Prostate gland (tissue), 2 donors: Measurements from ENCODE around the gene GID8.

Experiments
- POLR2A ChIP-seq: fragments of 450-650 bp; IDR thresholded peaks from one replicate; pipeline ENCODE4 v1.6.1; 2016; ENCODE audit warnings: antibody characterized with exemption, mild to moderate bottlenecking
- POLR2AphosphoS5 ChIP-seq: sonication (generic); formaldehyde crosslinking; IDR thresholded peaks from one replicate; pipeline ENCODE4 v1.6.1; 2017; ENCODE audit warnings: antibody characterized with exemption
- TF ChIP-seq, protein P1 (sequence below), 4 experiments: fragments of 200-600 bp in 2 of 4; fragments of 450-650 bp in 2 of 4; sonication (generic) in 2 of 4; IDR thresholded peaks; 1 replicate in 3 of 4; 2 replicates in 1 of 4; pipeline ENCODE4 v1.5.1; 2016 to 2019; ENCODE audit warnings: antibody characterized with exemption in 4 of 4, mild to moderate bottlenecking in 2 of 4, moderate library complexity in 2 of 4

DNA sequence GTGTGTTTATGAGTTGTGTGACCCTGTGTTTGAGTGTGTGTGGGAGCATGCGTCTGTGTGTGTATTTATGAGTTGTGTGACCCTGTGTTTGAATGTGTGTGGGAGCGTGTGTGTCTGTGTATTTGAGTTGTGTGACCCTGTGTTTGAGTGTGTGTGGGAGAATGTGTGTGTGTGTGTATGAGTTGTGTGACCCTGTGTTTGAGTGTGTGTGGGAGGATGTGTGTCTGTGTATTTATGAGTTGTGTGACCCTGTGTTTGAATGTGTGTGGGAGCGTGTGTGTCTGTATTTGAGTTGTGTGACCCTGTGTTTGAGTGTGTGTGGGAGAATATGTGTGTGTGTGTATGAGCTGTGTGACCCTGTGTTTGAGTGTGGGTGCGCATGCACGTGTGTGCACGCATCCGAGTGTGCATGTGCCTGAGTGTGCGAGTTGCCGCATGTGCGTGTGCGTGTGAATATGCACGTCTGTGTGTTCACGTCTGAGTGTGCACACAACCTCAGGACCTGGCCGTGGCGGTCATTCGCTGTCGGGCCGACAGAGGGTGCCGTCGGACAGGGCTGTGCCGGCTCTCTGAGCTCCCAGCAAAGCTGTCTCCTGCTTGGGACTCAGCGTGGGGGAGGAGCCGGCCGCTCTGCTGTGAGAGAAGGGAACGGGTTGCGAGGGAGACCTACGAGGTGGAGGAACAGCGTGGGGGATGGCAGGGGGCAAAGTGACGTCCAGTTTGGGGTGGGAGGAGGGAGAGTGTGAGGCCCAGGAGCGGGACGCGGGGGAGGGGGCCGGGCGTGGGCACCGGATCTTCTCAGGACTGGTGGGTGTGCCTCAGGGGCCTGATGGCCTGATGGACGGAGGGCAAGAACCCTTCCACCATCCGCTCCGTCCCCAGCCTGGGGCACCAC, 34.2 kb downstream of the GID8 start:
- TF ChIP-seq, protein P1, sequence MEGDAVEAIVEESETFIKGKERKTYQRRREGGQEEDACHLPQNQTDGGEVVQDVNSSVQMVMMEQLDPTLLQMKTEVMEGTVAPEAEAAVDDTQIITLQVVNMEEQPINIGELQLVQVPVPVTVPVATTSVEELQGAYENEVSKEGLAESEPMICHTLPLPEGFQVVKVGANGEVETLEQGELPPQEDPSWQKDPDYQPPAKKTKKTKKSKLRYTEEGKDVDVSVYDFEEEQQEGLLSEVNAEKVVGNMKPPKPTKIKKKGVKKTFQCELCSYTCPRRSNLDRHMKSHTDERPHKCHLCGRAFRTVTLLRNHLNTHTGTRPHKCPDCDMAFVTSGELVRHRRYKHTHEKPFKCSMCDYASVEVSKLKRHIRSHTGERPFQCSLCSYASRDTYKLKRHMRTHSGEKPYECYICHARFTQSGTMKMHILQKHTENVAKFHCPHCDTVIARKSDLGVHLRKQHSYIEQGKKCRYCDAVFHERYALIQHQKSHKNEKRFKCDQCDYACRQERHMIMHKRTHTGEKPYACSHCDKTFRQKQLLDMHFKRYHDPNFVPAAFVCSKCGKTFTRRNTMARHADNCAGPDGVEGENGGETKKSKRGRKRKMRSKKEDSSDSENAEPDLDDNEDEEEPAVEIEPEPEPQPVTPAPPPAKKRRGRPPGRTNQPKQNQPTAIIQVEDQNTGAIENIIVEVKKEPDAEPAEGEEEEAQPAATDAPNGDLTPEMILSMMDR (IDR thresholded peaks at IDR 0.05) = peak; percentile 42 to 95 (median 80)
- TF ChIP-seq POLR2AphosphoS5 (peak; percentile 31), POLR2A (no peak)
